ENCODE results near the gene SFI1.

DNA sequence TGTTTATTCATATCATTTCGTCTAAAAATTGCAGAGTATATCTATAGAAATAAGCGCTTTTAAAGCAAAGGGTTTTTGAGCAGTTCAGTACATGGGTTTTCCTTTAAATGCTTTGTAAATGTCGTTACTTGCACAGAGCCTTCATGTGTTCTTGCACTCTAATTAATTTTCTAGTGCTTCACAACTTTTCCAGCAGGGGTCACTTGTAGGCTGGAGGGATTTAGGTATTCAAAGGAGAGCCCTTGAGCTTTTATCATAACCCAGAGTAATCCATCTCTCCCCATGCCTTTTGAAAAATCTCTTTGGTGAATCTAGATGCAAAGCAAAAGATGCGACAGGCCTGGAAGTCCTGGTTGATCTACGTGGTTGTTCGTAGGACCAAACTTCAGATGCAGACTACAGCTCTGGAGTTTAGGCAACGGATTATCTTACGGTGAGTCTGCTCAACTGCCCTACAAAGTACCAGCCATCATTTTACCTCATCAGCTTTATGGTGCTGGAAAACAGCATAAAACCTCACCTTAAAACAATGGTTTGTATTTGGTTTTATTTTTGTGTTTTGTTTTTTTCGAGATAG, 60.4 kb downstream of the SFI1 start:
- TF ChIP-seq, protein P1, sequence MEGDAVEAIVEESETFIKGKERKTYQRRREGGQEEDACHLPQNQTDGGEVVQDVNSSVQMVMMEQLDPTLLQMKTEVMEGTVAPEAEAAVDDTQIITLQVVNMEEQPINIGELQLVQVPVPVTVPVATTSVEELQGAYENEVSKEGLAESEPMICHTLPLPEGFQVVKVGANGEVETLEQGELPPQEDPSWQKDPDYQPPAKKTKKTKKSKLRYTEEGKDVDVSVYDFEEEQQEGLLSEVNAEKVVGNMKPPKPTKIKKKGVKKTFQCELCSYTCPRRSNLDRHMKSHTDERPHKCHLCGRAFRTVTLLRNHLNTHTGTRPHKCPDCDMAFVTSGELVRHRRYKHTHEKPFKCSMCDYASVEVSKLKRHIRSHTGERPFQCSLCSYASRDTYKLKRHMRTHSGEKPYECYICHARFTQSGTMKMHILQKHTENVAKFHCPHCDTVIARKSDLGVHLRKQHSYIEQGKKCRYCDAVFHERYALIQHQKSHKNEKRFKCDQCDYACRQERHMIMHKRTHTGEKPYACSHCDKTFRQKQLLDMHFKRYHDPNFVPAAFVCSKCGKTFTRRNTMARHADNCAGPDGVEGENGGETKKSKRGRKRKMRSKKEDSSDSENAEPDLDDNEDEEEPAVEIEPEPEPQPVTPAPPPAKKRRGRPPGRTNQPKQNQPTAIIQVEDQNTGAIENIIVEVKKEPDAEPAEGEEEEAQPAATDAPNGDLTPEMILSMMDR (tag by site-specific recombination; IDR thresholded peaks at IDR 0.05) = no peak
- TF ChIP-seq ZNF510 (tag by site-specific recombination; IDR thresholded peaks at IDR 0.05; ENCODE audit: insufficient replicate concordance) (no peak), ZBTB21 (tag by site-specific recombination; IDR thresholded peaks at IDR 0.05) (no peak), YY1 (tag by site-specific recombination; IDR thresholded peaks at IDR 0.05) (no peak), KLF10 (tag by site-specific recombination; IDR thresholded peaks at IDR 0.05) (no peak), ZNF624 (tag by site-specific recombination; IDR thresholded peaks at IDR 0.05) (no peak), ZNF747 (tag by site-specific recombination; IDR thresholded peaks at IDR 0.05) (no peak)
- TF ChIP-seq, protein P2, sequence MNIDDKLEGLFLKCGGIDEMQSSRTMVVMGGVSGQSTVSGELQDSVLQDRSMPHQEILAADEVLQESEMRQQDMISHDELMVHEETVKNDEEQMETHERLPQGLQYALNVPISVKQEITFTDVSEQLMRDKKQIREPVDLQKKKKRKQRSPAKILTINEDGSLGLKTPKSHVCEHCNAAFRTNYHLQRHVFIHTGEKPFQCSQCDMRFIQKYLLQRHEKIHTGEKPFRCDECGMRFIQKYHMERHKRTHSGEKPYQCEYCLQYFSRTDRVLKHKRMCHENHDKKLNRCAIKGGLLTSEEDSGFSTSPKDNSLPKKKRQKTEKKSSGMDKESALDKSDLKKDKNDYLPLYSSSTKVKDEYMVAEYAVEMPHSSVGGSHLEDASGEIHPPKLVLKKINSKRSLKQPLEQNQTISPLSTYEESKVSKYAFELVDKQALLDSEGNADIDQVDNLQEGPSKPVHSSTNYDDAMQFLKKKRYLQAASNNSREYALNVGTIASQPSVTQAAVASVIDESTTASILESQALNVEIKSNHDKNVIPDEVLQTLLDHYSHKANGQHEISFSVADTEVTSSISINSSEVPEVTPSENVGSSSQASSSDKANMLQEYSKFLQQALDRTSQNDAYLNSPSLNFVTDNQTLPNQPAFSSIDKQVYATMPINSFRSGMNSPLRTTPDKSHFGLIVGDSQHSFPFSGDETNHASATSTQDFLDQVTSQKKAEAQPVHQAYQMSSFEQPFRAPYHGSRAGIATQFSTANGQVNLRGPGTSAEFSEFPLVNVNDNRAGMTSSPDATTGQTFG (tag by site-specific recombination; IDR thresholded peaks at IDR 0.05; ENCODE audit: borderline replicate concordance) = no peak
- TF ChIP-seq, protein P3, sequence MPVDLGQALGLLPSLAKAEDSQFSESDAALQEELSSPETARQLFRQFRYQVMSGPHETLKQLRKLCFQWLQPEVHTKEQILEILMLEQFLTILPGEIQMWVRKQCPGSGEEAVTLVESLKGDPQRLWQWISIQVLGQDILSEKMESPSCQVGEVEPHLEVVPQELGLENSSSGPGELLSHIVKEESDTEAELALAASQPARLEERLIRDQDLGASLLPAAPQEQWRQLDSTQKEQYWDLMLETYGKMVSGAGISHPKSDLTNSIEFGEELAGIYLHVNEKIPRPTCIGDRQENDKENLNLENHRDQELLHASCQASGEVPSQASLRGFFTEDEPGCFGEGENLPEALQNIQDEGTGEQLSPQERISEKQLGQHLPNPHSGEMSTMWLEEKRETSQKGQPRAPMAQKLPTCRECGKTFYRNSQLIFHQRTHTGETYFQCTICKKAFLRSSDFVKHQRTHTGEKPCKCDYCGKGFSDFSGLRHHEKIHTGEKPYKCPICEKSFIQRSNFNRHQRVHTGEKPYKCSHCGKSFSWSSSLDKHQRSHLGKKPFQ (tag by site-specific recombination; IDR thresholded peaks at IDR 0.05) = no peak
- TF ChIP-seq, protein P4, sequence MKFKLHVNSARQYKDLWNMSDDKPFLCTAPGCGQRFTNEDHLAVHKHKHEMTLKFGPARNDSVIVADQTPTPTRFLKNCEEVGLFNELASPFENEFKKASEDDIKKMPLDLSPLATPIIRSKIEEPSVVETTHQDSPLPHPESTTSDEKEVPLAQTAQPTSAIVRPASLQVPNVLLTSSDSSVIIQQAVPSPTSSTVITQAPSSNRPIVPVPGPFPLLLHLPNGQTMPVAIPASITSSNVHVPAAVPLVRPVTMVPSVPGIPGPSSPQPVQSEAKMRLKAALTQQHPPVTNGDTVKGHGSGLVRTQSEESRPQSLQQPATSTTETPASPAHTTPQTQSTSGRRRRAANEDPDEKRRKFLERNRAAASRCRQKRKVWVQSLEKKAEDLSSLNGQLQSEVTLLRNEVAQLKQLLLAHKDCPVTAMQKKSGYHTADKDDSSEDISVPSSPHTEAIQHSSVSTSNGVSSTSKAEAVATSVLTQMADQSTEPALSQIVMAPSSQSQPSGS (tag by site-specific recombination; IDR thresholded peaks at IDR 0.05; ENCODE audit: low read depth) = no peak
